ENCODE data around the gene CPXM2.
"Not testable (repeated sequence)": the region's sequence is repeated elsewhere in the genome, so short reads cannot be mapped to it uniquely, and the experiment has no call there.

GRCh38 chr10:123736917-123737316 lies 154.7 kb downstream of the CPXM2 start:
- TF ChIP-seq CTCF (IDR thresholded peaks at IDR 0.05); RAD21 (IDR thresholded peaks at IDR 0.05; ENCODE audit: low read length); GABPA (IDR thresholded peaks at IDR 0.05; ENCODE audit: low read depth); POLR2AphosphoS5 (IDR thresholded peaks at IDR 0.05; ENCODE audit: low read depth, low read length); EP300 (IDR thresholded peaks at IDR 0.05; ENCODE audit: borderline replicate concordance in 1 of 2, low read depth in 1 of 2, low read length in 1 of 2); RCOR1 (IDR thresholded peaks at IDR 0.05; ENCODE audit: low read length); TEAD4 (IDR thresholded peaks at IDR 0.05; ENCODE audit: borderline replicate concordance, insufficient read depth); REST (IDR thresholded peaks at IDR 0.05; ENCODE audit: low read depth, low read length); FOXM1 (IDR thresholded peaks at IDR 0.05; ENCODE audit: low read depth): not testable (repeated sequence)

All from SK-N-SH (cell line).